HG02970 (cell line): ENCODE results near the gene GSE1.

Experiments
- ATAC-seq: cut with Tn5 transposase; IDR thresholded peaks from one replicate; pipeline ENCODE4 v1.9.1; 2021; ENCODE audit warnings: mild to moderate bottlenecking, moderate library complexity, moderate number of reproducible peaks; ENCODE audit not compliant: unreplicated experiment, low FRiP score

GSE1 gene

GRCh38 chr16:85716022-85716679 is 103.0 kb downstream of the GSE1 start:
- ATAC-seq, result no peak

- ATAC-seq, result no peak
These were observed 103.5 kb downstream of the GSE1 start for GRCh38 chr16:85716680-85717038.

DNA sequence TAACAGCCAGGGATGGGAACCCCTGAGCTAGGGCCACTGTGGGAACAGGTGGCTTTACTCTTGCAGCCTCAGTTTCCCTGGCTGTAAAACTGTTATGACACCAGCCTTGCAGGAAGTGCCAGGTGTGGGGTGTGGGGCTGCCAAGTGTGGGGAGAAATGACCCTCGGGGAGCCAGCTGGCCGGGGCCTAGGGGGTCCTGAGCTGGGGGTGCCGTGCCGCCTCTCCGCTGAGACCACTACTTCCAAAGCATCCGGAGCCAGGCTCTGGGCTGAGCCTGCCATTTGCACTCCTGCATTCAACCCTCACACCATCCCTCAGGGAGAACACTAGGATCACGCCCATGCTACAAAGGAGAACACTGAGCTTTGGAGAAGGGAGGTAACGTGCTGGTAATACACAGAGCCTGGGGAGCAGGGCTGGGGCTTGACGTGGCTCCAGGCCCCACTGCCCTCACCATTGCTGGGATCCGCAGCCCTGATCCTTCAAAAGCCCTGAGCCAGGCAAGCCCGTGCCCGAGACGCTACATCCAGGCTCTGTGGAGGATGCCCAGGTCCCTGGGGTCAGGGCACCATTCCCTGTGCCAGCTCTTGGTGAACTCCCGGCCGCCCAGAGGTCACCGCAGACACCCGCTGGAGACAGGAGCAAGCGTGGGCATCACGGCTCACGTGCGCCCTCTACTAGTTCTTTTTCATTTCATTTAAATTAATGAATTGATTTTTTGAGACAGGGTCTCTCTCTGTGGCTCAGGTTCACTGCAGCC is 104.5 kb downstream of the GSE1 start:
- ATAC-seq, result no peak

DNA sequence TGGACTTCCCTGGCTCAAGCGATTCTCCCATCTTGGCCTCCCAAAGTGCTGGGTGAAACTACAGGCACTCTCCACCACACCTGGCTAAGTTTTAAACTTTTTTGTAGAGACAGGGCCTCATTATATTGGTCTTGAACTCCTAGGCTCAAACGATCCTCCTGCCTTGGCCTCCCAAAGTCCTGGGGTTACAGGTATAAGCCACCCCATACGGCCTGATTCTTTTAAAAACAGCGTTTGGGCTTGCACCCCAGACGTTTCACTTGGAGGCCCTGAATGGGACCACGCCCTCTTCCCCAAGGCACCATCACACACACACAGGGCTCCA is 105.0 kb downstream of the GSE1 start:
- no peak for ATAC-seq

DNA sequence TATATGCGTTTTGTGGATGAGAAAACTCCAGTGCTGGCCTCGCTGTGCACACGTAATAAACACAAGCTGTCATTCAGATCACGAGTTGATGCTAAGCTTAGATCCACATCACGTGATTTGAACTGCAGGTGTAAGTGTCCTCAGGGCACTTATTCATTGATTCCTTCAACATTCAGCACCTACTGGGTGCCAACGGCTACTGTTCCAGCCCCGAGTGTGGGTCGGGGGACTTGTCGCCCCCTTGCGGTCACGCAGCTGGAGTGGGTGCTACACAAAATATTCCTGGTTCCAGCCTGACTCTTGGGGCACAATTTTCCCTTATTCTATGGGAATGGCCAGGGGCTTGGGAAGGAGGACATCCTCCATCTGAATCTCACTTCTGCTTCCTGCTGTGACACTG is 105.6 kb downstream of the GSE1 start:
- no peak for ATAC-seq

DNA sequence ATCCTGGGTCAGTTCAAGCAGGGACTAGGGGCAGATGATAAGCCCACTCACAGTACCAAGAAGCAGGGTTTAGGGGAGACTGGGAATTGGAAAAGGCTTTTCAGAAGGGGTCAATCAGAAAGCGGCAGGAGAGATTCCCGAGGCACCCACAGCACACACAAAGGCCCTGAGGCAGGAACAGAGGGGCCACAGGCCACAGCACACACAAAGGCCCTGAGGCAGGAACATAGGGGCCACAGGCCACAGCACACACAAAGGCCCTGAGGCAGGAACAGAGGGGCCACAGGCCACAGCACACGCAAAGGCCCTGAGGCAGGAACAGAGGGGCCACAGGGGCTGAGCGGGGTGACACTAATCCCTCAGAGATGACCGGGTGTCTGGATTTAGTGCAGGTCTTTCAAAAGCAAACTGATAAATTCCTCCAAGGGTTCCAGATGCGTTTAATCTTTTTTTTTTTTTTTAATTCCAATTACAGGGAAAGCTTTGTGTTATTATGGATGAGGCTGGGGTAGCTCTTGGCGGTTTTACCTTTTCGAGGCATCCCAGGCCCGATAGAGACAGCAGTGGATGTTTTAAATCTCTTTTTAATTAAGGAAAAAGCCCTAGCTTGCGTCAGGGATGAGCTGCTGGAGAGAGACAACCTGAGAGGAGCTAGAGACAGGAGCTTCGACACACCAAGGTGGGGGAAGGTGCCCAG is 106.6 kb downstream of the GSE1 start:
- no peak for ATAC-seq

- no peak for ATAC-seq
These were observed 107.1 kb downstream of the GSE1 start for GRCh38 chr16:85720302-85720637.

- no peak for ATAC-seq
These were observed 109.2 kb downstream of the GSE1 start for GRCh38 chr16:85722128-85722893.

DNA sequence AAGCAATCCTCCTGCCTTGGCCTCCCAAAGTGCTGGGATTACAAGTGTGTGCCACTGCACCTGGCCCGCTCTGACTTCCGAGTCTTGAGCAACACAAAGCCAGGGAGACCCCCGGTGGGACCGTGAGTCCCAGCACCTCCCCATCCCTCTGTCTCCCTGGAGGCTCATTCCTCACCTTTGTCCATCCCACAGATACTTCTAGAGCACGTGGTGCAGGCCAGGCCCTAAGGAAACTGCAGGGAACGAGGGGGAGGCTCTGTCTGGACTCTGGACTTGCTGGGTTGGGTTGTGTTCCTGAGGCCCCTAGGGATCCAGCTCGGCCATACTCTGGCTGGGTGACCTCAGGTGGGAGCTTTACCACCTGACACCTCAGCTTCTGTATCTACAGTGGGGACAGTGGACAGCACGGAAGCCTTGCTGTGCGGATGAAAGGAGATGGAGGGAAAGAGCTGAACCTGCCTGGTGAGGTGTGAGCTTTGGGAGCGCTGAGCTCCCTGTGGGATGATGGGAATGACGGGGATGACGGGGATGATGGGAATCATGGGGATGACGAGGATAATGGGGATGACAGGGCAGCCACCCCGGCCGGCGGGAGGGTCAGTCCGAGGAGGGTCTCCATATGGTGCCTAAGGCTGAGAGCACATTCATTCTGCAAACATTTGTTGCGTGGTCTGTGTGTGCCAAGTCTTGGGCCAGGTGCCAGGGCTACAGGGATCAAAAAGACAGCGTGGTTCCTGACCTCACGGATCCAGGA is 111.2 kb downstream of the GSE1 start:
- ATAC-seq, result no peak

DNA sequence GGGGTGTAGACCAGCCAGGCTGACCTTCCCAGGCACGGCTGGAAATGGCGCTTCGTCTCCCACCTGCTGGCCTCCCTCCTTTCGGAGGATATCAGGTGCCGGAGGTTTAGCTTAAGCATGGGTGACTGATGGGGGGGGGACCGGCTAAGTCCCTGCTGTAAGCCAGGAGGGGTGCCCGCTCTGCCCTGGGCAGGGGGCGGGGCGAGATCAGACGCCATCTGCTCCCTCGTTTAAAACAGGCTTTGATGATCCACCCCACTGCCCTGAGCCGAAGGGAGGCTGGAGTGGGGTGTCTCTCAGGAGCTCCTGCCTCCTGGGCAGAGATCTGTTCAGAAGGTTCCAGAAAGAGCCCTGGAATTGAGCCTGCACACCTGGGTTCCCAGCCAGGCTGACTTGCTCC is 111.8 kb downstream of the GSE1 start:
- no peak for ATAC-seq
